GM18499 (cell line): Measurements from ENCODE around the gene PAX7.
"Not testable (repeated sequence)": the region's sequence is repeated elsewhere in the genome, so short reads cannot be mapped to it uniquely, and the experiment has no call there.

Experiments
- ATAC-seq: cut with Tn5 transposase; IDR thresholded peaks from one replicate; pipeline ENCODE4 v1.9.1; 2021; ENCODE audit warnings: moderate number of reproducible peaks; ENCODE audit not compliant: insufficient read depth, unreplicated experiment

Gene PAX7

DNA sequence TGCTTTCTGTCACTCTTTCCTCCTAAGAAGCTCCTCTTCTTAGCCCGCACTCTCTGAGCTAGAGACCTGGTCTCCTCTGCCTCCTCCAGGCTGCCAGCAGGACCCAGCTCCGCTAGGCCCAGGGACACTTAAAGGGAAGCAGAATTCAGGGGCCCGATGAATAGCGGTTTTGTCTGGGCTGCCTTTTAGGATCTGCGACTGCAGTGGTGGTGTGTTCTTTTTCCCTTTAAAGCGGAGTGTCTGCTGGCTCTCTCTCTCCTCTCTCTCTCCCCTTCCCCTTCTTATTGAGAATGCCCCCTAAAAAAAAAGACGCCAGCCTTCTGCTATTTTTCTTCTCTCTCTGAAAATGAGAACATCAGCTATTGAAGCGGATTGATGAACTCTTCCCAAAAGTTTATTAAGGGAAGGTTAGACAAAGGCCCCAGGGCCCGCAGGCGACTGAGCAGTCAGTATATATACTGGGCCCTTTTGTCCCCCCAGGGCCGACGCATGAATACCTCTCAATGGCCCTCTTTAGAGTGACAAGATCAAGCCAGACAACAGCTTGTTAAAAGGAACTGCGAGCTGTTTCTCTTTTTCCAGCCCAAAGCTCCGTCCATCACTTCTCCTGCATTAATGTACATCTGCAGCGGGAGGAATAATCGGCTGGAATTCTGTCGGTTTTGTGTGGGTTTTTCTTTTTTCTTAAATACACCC lies 27.0 kb downstream of the PAX7 start:
- no peak for ATAC-seq

DNA sequence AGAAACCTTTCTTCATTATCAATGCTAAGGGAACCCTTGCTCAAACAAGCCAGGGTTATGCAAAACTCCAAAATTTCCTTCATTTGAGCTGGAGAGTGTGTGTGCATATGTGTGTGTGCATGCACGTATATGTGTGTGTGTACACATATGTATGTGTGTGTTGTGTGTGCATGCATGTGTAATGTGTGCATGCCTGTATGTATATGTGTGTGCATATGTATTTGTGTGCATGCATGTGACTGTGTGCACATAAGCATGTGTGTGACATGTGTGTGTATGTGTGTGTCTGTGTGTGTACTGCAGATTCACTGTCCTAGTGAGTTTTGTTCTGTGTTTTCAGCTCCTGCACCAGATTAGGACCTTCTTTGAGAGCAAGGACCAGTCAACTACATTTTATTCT lies 28.2 kb downstream of the PAX7 start:
- no peak for ATAC-seq

DNA sequence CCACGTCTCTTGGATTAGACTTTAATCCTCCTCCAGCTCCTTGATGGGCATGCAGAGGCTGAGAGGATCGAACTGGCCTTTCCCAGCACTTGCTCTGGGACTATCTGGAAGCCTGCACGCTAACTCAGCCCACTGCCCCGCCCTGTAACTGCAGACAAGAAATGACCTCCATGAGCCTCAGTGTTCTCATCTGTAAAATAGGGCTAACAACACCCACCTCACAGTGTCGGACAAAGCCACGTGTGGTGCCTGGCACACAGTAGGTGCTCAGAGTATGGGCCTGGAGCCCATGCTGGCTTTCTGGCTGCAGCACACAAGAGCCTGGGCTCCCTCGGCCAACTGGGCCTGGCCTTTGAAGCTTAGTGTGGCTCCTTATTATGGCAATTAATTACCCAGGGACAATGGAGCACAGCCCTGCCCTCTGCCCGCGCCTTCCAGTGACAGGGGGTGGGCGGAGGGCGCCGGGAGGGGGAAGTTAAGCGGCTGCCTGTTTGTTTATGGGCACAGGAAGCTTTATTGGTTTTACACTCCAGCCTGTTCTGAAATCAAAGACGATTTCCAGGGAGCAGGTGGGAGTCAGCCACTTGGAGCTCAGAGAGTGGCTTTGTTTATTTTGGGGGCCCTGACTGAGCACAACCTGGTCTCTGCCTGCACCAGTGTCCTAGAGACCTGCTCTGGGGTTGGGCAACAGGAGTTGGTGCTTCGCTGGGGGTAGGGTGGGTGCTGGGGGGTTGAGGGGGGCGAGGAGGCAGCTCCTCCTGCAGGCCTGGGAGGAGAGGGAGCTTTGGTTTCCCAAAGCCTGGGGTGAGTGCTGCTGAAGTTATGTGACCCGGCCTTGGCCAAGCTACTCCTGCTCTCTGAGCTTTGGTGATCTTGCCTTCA lies 31.0 kb downstream of the PAX7 start:
- no peak for ATAC-seq

DNA sequence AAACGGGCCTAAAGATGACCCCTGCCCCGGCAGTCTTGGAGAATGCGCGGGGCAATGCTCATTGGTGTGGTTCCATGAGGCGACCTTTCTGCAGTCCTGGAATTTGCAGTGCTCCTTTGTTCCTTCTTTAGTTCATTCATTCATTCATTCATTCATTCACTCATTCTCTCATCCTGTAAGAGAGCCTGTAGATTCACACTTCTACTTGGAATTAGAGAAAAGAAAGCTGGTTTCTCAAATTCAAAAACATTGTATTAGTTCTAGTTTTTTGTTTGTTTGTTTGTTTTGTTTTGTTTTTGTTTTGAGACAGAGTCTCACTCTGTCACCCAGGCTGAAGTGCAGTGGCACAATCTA lies 31.6 kb downstream of the PAX7 start:
- no peak for ATAC-seq

DNA sequence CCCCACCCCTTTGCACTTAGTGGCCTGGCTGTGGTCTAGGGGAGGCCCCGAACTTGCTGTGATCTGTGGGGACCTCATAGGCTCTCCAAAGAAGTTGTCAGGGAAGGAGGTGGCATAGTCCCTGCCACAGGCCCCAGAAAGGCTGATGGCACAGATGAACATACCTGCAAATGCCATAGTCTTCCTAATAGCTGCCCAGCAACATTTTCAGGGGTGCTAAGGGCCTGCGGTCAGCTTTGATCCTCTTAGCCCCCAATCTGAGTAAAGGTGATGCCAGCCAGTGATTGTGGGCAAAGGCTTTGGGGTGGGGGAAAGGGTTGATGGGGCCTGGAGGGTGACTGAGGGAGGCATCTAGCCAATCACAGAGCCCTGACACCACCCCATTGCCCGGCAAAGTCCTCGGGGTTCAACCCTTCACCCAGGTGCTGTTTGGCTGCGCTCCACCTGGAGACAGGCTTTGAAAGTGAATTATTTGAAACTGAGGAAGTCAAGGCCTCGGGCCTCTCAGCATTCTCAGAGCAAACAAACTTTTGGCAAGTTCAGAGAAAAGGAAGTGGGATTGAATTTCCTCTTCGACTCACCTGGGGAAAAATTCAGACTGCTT lies 35.8 kb downstream of the PAX7 start:
- ATAC-seq = no peak

DNA sequence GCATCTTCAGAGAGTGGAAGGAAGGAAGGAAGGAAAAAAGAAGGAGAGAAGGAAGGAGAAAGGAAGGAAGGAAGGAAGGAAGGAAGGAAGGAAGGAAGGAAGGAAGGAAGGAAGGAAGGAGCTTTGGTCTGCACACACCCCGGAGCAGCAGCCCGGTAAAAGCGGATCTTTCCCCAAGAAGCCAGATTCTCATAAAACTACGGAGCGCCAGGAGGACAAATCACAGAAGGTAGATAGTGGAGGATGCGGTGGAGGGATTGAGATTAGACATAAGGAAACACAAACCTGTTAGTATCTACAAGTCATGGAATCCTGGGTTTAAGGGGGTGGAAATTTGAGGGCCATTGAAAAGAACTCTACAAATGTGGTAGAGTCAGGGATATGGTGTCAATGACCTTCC lies 36.7 kb downstream of the PAX7 start:
- no peak for ATAC-seq

DNA sequence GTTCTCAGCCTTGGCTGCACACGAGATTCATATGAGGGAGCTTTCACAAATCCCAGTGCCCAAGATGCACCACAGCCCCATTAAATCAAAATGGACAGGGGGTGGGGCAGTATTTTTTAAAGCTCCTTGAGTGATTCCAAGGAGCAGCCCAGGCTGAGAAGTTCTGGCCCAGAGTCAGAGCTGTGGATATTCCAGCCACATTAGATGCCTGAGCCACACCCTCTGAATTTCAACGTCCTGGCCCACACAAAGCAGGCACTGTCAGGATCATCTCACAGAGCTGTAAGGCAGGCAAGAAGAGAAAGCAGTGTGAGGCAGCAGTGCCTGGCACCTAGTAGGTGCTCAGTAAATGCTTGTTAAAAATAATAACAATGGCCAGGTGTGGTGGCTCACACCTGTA lies 37.4 kb downstream of the PAX7 start:
- no peak for ATAC-seq

DNA sequence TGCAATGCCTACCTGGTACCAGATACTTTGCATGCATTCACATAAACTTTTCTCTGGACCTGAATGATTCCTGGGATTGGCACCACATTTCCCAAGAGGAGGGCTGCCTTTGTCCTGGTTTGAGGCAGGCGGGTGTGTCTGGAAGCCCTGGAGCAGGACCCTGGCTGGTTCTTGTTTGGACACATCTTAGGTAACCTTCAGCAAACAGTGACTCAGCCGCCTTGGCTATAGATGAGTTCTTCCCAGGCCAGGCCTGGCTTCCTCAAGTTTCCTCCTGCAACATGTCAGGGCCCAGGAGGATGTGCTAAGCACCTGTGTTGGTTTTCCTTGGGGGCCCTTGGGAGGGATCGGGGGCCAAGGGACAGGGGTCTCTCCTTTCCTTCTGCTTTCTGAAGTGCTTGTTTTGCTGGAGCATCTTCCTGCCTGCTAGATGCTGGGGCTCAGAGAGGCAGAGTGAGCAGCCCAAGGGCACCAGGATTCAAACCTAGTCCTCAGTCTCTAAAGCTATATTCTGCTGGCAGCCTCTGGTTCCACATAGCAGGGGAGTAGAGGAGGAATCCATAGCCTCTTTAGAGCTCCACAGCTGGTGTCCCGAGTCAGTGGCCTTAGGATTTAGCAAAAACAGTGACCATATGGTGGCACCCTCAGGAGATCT lies 38.2 kb downstream of the PAX7 start:
- ATAC-seq = no peak

DNA sequence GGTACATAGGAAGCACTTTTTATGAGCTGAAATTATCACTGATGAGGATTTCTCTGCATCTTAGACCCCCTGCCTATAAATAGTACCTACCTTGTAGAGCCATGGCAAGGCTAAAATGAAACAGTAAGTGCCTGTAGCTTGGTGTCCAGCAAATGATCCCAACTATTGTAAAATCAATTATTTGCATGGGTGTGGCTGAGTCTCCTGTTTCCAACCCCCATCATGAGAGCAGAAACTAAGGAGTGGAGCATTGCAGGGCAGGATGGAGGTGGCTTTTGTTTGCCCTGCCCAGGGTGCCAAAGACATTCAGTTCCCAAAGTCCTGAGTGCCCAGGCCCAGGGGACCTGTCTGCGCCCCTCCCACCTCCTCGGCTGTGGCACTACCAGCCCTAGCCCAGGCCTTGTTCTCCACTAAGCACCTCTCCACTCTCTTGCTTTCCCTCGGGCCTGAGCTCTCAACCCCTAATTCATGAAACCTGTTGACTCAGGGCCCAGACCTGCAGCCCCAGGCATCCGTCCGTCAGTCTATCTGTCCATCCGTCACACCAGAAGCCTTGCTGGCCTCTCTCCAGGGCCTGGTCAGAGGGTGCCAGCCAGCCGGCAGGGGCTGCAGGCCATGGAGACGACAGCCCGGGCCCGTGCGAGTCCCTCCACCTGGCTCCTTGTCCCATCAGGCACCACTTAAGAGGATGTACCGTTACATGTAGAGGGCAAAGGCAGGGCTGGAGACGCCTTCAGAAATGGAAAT lies 39.6 kb downstream of the PAX7 start:
- ATAC-seq = no peak

DNA sequence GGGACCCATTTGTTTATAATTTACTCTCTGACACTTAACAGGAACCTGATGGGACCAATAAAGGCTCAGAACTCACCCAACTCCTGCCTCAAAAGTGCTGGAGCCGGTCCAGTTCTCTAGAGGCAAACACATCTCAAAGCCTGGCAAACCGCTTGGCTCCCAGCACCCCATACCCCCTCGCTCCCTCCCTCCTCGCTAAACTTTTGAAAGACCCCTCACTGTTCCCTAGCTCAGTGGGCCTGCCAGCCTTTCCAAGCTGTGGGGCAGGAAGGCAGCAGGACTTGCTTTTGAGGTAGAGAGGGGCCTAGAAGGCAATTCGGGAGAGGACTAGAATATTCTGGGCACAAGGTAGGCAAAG lies 40.2 kb downstream of the PAX7 start:
- ATAC-seq = no peak

DNA sequence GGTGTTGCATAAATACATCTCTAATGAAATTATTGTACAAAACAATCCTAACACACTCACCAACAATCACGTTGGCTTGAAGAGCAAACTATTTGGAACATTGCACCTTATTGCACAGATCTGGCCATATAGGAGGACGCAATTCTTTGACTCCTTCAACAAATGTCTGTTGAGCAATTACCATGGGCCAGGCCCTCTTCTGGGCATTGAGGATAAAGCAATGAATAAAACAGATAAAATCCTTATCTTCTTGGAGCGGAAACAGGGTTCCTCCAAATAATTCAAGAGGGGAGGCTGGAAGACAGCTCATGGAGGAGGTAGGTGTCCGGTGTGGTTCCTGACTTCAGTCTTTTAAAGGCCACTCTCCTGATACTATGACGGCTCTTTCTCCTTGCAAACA lies 43.3 kb downstream of the PAX7 start:
- ATAC-seq = no peak

DNA sequence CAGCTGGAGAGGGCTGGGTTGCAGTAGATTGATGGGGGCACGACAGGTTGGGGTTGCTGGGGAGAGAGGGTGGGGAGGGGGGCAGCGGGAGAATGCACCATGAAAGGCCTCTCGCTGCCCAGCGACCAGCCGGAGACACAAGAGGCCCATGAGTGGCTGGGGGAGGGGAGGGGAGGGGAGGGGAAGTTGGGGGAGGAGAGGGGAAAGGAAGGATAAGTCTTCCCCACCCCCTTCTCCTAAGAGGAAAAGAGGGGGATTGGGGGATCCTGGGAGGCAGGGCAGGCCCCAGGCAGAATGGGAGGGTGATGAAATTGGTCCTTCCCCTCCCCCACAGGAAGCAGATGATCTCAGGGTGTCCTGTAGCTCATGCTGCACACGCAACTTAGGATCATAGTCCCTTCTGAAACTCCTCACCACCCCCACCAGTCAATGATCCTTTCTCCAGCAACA lies 45.7 kb downstream of the PAX7 start:
- no peak for ATAC-seq

DNA sequence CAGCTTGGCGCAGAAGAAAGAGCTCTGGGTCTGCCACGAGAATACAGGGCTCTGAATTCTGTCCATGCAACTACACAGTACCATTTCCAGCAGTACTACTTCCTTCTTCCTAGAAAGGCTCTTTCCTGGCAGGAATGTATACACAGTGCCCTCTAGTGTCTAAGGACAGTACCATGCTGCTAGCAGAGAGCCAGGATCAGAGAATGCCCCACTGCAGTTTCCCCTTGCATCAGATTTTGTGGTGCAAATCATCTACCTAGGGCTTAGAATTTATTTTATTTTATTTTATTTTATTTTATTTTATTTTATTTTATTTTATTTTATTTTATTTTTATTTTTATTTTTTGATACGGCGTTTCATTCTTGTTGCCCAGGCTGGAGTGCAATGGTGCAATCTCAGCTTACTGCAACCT lies 50.8 kb downstream of the PAX7 start:
- no peak for ATAC-seq

DNA sequence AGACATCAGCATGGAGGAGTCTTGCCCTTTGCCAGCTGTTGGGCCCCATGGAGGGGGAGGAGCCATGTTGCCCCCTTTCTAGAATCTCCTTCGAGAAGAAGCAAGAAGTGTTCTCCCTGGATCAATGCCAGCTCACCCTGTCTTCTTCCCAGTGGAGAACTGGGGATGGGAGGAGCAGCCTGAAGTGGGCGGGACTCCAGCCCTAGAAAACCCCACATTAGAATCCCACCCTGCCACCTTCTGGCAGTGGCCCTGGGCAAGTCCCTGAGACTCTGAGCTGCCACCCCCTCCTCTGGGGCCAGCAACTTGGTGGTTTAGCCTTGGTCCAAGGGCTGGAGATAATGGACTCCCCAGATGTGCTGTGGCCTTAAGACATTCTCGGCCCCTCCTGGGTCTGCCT lies 51.7 kb downstream of the PAX7 start:
- no peak for ATAC-seq

DNA sequence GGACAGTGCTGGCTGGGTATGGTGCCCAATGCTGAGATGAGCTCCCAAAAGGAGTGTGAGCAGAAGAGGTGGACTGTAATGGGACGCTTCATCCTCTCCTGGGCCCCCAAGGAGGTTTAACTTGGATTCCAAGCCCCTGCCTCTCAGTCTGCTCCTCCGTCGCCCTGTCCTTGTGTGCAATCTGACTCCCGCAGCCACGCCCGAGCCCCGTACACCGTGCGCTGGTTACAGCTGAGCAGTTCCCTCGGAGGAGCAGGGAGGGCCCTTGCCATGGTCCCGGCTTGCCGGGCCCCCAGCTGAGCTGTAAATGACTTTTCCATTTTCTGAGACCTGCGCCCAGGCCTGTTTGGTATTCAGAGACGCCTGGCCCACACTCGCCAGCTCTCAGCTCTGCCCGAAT lies 53.7 kb downstream of the PAX7 start:
- ATAC-seq = no peak

DNA sequence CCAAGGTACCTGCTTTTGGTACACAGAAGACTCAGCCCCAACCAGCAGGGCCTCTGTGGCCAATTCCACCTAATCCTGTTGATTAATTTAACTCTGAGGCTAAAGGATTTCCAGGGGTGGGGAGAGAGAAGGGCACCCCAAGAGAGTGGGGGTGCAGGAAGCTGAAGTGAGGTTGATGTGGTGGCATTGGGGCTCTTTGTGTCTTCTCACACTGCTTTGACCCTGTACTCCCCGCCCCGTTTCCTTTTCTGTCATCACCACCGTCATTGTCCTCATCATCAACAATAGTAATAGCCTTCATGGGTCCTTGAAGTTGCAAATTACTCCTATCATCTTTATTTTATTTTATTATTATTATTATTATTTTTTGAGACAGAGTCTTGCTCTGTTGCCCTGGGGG lies 55.9 kb downstream of the PAX7 start:
- ATAC-seq = no peak

DNA sequence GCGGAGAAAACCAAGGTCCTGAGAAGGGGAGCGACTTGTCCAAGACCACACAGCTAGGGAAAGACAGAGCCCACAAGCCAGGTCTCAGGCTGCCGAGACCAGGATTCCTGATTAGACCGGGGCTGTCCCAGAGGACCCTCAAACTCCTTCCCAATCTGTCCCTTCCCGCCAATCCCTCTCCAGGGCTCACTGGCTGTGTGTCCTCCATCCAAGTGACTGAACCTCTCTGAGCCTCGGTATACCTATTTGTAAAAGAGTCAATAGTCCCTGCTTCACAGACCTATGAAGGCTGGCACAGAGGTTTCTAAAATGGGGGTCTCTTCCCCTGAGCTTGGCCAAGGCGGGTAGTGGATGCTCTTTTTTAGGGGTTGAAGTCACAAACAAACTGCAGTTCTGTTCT lies 56.6 kb downstream of the PAX7 start:
- ATAC-seq = no peak

DNA sequence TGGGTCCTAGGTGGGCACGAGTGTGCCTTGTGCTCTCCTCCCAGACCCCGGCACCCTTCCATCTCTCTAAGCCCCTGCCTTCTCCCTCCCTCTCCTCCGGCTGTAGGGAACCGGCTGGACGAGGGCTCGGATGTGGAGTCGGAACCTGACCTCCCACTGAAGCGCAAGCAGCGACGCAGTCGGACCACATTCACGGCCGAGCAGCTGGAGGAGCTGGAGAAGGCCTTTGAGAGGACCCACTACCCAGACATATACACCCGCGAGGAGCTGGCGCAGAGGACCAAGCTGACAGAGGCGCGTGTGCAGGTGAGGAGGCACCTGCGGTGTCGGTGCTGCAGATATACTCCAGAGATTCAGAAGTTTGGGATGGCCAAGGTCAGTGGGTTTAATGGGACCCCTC lies 61.0 kb downstream of the PAX7 start:
- no peak for ATAC-seq

DNA sequence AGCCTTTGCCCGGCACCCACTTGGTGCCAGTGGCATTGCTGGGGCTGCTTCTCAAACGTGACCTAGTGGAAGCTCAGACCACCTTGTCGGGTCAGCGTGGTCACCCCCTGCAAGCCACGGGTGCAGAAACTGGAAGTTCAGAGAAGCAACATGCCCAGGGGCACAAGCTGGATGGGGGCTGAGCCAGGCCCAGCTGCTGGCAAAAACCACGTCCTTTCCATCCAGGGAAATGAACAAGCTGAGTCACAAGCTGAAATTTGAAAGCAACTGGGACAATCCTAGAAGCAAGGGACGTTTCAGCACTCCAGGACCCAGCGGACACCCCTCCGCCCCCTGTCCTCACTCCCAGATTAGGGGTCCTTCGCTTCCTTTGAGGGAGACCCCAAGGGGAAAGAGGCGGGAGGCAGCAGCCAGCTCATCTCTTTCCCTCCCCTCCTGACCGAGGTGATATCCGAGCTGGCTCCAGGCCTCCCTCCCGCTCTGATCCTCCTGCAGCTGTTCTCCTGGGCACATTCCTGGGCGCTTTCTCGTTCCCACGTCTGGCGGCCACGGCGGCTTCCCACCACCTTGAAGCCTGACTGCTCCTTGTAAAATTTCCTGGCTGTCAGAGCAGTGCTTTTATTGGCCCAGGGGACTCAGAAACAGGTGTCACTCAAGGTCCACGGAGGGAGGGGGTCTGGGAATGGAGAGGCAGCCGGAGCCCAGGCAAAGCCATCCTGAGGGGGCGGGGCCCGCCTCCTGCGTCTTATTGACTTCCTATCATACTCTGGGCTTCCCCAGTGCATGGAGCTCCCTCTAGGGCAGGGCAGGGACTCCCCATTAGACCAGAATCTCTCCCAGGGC lies 62.8 kb downstream of the PAX7 start:
- ATAC-seq = no peak

DNA sequence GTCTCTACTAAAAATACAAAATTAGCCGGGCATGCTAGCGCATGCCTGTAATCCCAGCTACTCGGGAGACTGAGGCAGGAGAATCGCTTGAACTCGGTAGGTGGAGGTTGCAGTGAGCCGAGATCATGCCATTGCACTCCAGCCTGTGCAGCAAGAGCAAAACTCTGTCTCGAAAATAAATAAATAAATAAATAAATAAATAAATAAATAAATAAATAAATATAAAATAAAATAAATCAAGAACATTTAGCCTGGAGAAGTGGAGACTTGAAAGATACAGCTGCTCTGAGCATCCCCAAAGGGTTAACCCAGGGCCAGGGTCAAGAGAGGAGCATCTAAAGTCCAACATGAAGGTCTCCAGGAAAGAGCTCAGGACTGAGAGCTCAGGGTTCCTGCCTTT lies 63.6 kb downstream of the PAX7 start:
- ATAC-seq = not testable (repeated sequence)
